MCF 10A (cell line): ENCODE results near the gene NUFIP1. TPM values are rescaled to one million over a fixed set of nuclear protein-coding genes. Genes with fewer than 3 reads are reported as not detected.

Experiments
- BruUV-seq: library from RNA; stranded (reverse); fragments of 400-500 nt; replicated peaks from 2 replicates; lab custom pipeline; 2021; lab: Mats Ljungman, UMichigan
- CTCF ChIA-PET: fragments of 300-600 bp; sonication (Branson Sonifier 250); formaldehyde crosslinking; extraction: SDS; loops from one replicate; lab custom pipeline; 2021; ENCODE audit warnings: antibody characterized with exemption, inconsistent platforms; lab: Yijun Ruan, JAX
- POLR2A ChIA-PET: fragments of 300-600, 350-650 bp; sonication (Branson Sonifier 250); formaldehyde crosslinking; extraction: SDS; loops from one replicate; lab custom pipeline; 2020; ENCODE audit warnings: antibody characterized with exemption, inconsistent platforms; lab: Yijun Ruan, JAX
- DNase-seq: peaks from one replicate; pipeline ENCODE4 v3.0.0-alpha.2; 2018; ENCODE audit not compliant: unreplicated experiment
- H3K27ac Mint-ChIP-seq: one replicate; pipeline ENCODE4 v1.8.0; 2022; ENCODE audit warnings: mild to moderate bottlenecking, low read depth, mixed read lengths; ENCODE audit not compliant: unreplicated experiment
- H3K27me3 Mint-ChIP-seq: one replicate; pipeline ENCODE4 v1.8.0; 2022; ENCODE audit warnings: mixed read lengths; ENCODE audit not compliant: insufficient read depth, unreplicated experiment
- H3K36me3 Mint-ChIP-seq: one replicate; pipeline ENCODE4 v1.8.0; 2022; ENCODE audit warnings: mild to moderate bottlenecking, moderate library complexity, mixed read lengths; ENCODE audit not compliant: insufficient read depth, unreplicated experiment
- H3K4me1 Mint-ChIP-seq: one replicate; pipeline ENCODE4 v1.8.0; 2022; ENCODE audit warnings: mixed read lengths; ENCODE audit not compliant: insufficient read depth, unreplicated experiment
- H3K4me3 Mint-ChIP-seq: one replicate; pipeline ENCODE4 v1.8.0; 2022; ENCODE audit warnings: mild to moderate bottlenecking, moderate library complexity, mixed read lengths; ENCODE audit not compliant: unreplicated experiment
- H3K9me3 Mint-ChIP-seq: one replicate; pipeline ENCODE4 v1.8.0; 2022; ENCODE audit warnings: mixed read lengths; ENCODE audit not compliant: unreplicated experiment
- CTCF ChIP-seq: fragments of 200-600 bp; IDR thresholded peaks from one replicate; pipeline ENCODE4 v1.8.0; 2022; ENCODE audit warnings: antibody characterized with exemption, mild to moderate bottlenecking; ENCODE audit not compliant: unreplicated experiment
- intact Hi-C: fragments of 100-400 bp; cut with micrococcal nuclease; formaldehyde crosslinking; loops from 2 replicates; pipeline ENCODE4 v1.14.1; 2022
- total RNA-seq: library from RNA; stranded (reverse); gene quantifications from 2 replicates; pipeline ENCODE4 v1.2.3, GENCODE V29; 2022

NUFIP1 gene
- total RNA-seq, 1 experiment from 2014 or later = 9.7 TPM

- CTCF ChIA-PET = interaction anchor here (0.6 to 3.2 kb wide), 16 partner anchors 9 to 436 kb away, joined by 3 to 19 read pairs (median 4); no protein-coding TSS in a partner anchor
- Mint-ChIP-seq H3K27ac (no peak overlapping the region), H3K27me3 (no peaks in the 10 kb centered on the region), H3K4me3 (no peak overlapping the region), H3K36me3 (peaks cover 4% of the 10 kb centered on the region), H3K9me3 (no peaks in the 10 kb centered on the region), H3K4me1 (peaks cover 24% of the 10 kb centered on the region)
- no TSS peak for BruUV-seq
- DNase-seq = no peak
- POLR2A ChIA-PET = interaction anchor here (0.6 to 2.2 kb wide), 21 partner anchors 9 to 748 kb away, joined by 3 to 7 read pairs (median 4); no protein-coding TSS in a partner anchor
- intact Hi-C loops = loop anchor here (5.0 kb wide), 2 partner anchors 187 to 1012 kb away; no protein-coding TSS in a partner anchor
- TF ChIP-seq CTCF = no peak
These were observed 70.0 kb downstream of the NUFIP1 start for GRCh38 chr13:44919104-44919804.

- POLR2A ChIA-PET = interaction anchor here (0.6 to 2.2 kb wide), 21 partner anchors 10 to 747 kb away, joined by 3 to 7 read pairs (median 4); no protein-coding TSS in a partner anchor
- BruUV-seq = TSS peak; percentile 79
- Mint-ChIP-seq H3K9me3 (no peaks in the 10 kb centered on the region), H3K4me3 (no peak overlapping the region), H3K4me1 (peaks cover 24% of the 10 kb centered on the region), H3K27ac (no peak overlapping the region), H3K27me3 (no peaks in the 10 kb centered on the region), H3K36me3 (peaks cover 4% of the 10 kb centered on the region)
- CTCF ChIA-PET = interaction anchor here (0.6 to 3.2 kb wide), 17 partner anchors 9 to 436 kb away, joined by 3 to 19 read pairs (median 4); no protein-coding TSS in a partner anchor
- DNase-seq = peak; percentile 93
- intact Hi-C loops = loop anchor here (1.0 to 5.0 kb wide), 3 partner anchors 52 to 1011 kb away; no protein-coding TSS in a partner anchor
- TF ChIP-seq CTCF = peak; percentile 66
These were observed 70.8 kb downstream of the NUFIP1 start for GRCh38 chr13:44918326-44919103.

DNA sequence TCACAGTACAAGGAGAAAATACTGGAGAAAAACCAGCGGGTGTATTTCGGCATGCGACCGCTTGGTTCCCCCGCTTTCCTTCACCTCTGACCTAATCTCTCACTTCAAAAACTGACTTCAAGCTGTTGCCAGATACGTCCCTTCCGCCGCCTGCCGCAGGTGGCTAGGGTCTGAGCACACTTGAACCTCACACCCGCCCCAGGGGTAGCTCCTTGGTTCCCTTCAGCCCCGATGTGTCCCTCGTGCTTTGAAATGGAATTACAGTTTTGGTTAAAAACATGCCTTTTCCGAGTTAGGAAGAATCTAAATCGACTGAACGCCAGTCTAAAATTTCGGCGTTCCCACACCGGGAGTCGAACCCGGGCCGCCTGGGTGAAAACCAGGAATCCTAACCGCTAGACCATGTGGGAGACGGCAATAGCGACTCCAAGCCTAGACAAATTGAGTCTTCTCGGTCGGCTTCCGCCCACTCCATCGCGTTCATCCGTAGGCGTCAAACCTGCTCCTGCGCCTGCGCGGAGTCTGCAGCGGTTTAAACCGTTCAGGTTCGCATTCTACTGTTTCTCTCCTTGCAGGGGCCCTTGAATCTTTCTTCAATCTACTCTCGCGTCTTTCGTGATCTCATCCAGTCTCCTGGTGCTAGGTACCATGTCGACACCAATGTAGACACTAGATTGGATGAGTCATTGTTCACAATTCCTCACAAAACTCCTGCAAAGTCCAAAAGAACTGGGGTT lies 71.5 kb downstream of the NUFIP1 start:
- H3K4me1 Mint-ChIP-seq = peaks cover 18% of the 10 kb centered on the region
- H3K27me3 Mint-ChIP-seq = no peaks in the 10 kb centered on the region
- H3K4me3 Mint-ChIP-seq = no peak overlapping the region
- peaks cover 4% of the 10 kb centered on the region for H3K36me3 Mint-ChIP-seq
- intact Hi-C loops = loop anchor here (1.0 to 5.0 kb wide), 5 partner anchors 53 to 1010 kb away; no protein-coding TSS in a partner anchor
- BruUV-seq = TSS peak; percentile 94
- ChIA-PET CTCF (interaction anchor here (0.5 to 3.2 kb wide), 6 partner anchors 10 to 428 kb away, joined by 3 to 19 read pairs (median 4); no protein-coding TSS in a partner anchor), POLR2A (interaction anchor here (0.8 to 2.2 kb wide), 15 partner anchors 11 to 434 kb away, joined by 3 to 6 read pairs (median 4); no protein-coding TSS in a partner anchor)
- peak; percentile 54 for TF ChIP-seq CTCF
- no peaks in the 10 kb centered on the region for H3K9me3 Mint-ChIP-seq
- H3K27ac Mint-ChIP-seq = no peak overlapping the region
- DNase-seq = peak; percentile 96
